ENCODE measurements around the gene ZNF845. TPM values are rescaled to one million over a fixed set of nuclear protein-coding genes. Genes with fewer than 3 reads are reported as not detected.
"Not testable (repeated sequence)": the region's sequence is repeated elsewhere in the genome, so short reads cannot be mapped to it uniquely, and the experiment has no call there.

The ZNF845 gene
- total RNA-seq: 10.3 and 10.4 TPM in 2 replicates
- long read RNA-seq, full-length matches to known transcripts: 9 of 12 reads
- long read RNA-seq, partial matches to known transcripts: 0 of 12 reads
- long read RNA-seq, other reads (novel, unspliced or antisense): 3 of 12 reads

GRCh38 chr19:53333463-53334449 lies at the start of gene ZNF845:
TSS of gene ZNF845 (plus strand) at chr19:53333749. CDS start at chr19:53341308, 7,559 bp downstream.
- H3K27ac Mint-ChIP-seq: peak within 1 kb of the TSS; percentile 77
- H3K9me3 Mint-ChIP-seq (ENCODE audit: low read depth): peaks cover 20% of the 10 kb centered on the region
- H3K27me3 Mint-ChIP-seq: no peaks in the 10 kb centered on the region
- DNase-seq (ENCODE audit: low spot score, unreplicated experiment): peak; percentile 98
- TF ChIP-seq, protein P1, sequence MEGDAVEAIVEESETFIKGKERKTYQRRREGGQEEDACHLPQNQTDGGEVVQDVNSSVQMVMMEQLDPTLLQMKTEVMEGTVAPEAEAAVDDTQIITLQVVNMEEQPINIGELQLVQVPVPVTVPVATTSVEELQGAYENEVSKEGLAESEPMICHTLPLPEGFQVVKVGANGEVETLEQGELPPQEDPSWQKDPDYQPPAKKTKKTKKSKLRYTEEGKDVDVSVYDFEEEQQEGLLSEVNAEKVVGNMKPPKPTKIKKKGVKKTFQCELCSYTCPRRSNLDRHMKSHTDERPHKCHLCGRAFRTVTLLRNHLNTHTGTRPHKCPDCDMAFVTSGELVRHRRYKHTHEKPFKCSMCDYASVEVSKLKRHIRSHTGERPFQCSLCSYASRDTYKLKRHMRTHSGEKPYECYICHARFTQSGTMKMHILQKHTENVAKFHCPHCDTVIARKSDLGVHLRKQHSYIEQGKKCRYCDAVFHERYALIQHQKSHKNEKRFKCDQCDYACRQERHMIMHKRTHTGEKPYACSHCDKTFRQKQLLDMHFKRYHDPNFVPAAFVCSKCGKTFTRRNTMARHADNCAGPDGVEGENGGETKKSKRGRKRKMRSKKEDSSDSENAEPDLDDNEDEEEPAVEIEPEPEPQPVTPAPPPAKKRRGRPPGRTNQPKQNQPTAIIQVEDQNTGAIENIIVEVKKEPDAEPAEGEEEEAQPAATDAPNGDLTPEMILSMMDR (IDR thresholded peaks at IDR 0.05; ENCODE audit: unreplicated experiment): no peak
- H3K4me3 Mint-ChIP-seq (ENCODE audit: low read depth): peak within 1 kb of the TSS; percentile 94
- H3K36me3 Mint-ChIP-seq (ENCODE audit: insufficient read depth): peaks cover 7% of the 10 kb centered on the region
- H3K4me1 Mint-ChIP-seq (ENCODE audit: low read depth): peaks cover 11% of the 10 kb centered on the region

GRCh38 chr19:53285087-53285486 lies 48.5 kb upstream of the ZNF845 start:
- Mint-ChIP-seq H3K4me1 (ENCODE audit: low read depth) (no peaks in the 10 kb centered on the region), H3K27ac (no peak overlapping the region), H3K9me3 (ENCODE audit: low read depth) (peaks cover 3% of the 10 kb centered on the region), H3K4me3 (ENCODE audit: low read depth) (no peak overlapping the region), H3K36me3 (ENCODE audit: insufficient read depth) (no peaks in the 10 kb centered on the region), H3K27me3 (no peaks in the 10 kb centered on the region)
- DNase-seq (ENCODE audit: low spot score, unreplicated experiment): no peak
- TF ChIP-seq, protein P1 (IDR thresholded peaks at IDR 0.05; ENCODE audit: unreplicated experiment): no peak

DNA sequence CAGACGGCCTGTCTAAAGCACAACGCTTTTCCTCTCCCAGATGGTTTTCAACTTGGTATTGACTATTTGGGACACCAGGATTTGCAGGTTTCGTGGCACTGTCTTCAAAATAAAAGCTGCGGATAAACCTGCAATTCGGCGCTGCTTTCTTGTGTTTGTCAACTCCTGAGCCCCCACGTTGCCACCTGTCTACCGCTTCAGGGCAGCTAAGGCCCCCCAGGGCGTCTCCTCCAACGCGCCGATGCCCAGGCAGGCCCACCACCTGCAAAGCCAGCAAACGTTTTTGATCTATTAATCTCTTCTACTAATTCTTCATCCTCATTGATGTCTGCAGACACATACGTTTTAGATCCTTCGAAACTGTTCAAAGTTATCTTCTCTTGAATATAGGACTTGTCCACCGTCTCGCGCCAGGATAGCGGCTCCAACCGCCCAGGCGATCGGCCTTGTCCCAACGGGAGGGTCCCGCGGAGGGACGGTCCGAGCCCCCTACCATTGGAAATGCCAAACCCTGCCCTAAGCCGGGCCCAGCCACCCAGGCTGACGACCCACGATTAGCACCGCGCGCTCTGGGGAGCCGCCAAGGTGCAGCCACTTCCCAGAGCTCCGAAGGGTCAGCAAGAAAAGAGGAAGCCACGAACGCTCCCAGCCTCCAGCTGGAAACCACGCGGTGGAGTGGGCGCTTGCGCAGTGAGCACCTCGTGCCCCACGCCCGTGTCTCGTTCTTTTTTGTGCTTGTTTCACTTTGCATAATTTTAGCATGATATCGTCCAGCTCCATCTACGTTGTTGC lies 42.6 kb upstream of the ZNF845 start:
- Mint-ChIP-seq H3K4me1 (ENCODE audit: low read depth) (no peaks in the 10 kb centered on the region), H3K9me3 (ENCODE audit: low read depth) (peaks cover 30% of the 10 kb centered on the region), H3K27me3 (peaks cover 3% of the 10 kb centered on the region), H3K36me3 (ENCODE audit: insufficient read depth) (no peaks in the 10 kb centered on the region), H3K4me3 (ENCODE audit: low read depth) (no peak overlapping the region), H3K27ac (no peak overlapping the region)
- DNase-seq (ENCODE audit: low spot score, unreplicated experiment): no peak
- TF ChIP-seq, protein P1 (IDR thresholded peaks at IDR 0.05; ENCODE audit: unreplicated experiment): no peak

DNA sequence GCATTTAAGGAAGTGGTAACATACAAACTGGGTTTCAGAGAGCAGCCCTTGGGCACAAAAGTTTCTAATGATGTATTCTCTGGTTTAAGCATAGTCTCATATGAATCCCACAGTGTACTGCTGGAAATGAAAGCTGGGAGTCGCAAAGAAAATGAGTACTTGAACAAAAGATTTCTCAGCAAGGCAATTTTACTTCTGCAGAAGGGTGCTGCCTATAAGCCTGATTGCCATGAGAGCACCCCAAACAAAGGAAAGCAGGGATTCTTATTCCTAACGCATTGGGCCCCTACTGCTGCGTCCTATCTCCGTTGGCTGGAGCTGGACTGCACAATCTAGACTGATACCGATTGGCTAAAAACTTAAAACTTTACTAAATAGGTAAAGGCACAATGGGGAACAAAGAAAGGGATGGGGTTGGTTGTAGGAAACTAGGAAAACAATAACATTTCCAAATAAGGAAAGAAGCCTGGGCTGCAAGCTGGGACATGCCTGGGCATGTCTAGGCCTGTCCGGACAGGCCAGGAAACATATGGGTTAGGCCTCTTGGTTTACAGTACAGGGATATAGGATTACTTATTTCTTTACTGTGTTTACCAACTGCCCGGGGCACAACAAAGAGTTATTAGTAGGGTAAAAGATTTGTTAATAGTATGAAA lies 38.6 kb upstream of the ZNF845 start:
- Mint-ChIP-seq H3K4me1 (ENCODE audit: low read depth) (no peaks in the 10 kb centered on the region), H3K9me3 (ENCODE audit: low read depth) (peaks cover 33% of the 10 kb centered on the region), H3K27me3 (peaks cover 3% of the 10 kb centered on the region), H3K4me3 (ENCODE audit: low read depth) (no peak overlapping the region), H3K27ac (no peak overlapping the region), H3K36me3 (ENCODE audit: insufficient read depth) (no peaks in the 10 kb centered on the region)
- TF ChIP-seq, protein P1 (IDR thresholded peaks at IDR 0.05; ENCODE audit: unreplicated experiment): no peak
- no peak for DNase-seq (ENCODE audit: low spot score, unreplicated experiment)

DNA sequence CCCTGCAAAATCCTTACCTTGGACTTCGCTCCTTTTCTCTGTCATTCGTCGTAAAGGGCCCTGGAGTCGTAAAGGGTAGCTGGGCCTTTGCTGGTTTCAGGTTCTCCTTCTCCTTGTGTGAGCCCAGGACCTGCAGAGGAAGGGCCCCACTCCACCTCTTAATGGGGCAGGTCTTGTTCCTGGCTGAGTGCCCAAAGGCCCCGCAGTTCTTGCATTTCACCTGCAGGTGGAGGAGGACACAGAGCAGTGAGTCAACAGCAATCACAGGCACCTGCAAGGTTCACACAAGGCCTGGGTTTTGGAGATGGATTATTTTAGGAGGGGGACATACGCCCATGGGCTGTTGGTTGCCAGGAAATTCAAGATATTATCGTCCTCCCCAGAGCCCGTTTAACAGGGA lies 32.2 kb upstream of the ZNF845 start:
- H3K9me3 Mint-ChIP-seq (ENCODE audit: low read depth); H3K4me1 Mint-ChIP-seq (ENCODE audit: low read depth); H3K27me3 Mint-ChIP-seq; DNase-seq (ENCODE audit: low spot score, unreplicated experiment); H3K36me3 Mint-ChIP-seq (ENCODE audit: insufficient read depth); H3K4me3 Mint-ChIP-seq (ENCODE audit: low read depth); H3K27ac Mint-ChIP-seq: not testable (repeated sequence)

Measured in progenitor cell of endocrine pancreas (in vitro differentiated cells).